IPS-NIHi11 (cell line): ENCODE results near the gene SLC6A9.
A peak's percentile ranks its signal among the peaks of the same experiment; 100 is the strongest.

Experiments used
- DNase-seq: peaks from one replicate; pipeline ENCODE4 v3.0.0; 2012; ENCODE audit warnings: mixed read lengths, low spot score

The SLC6A9 gene

DNA sequence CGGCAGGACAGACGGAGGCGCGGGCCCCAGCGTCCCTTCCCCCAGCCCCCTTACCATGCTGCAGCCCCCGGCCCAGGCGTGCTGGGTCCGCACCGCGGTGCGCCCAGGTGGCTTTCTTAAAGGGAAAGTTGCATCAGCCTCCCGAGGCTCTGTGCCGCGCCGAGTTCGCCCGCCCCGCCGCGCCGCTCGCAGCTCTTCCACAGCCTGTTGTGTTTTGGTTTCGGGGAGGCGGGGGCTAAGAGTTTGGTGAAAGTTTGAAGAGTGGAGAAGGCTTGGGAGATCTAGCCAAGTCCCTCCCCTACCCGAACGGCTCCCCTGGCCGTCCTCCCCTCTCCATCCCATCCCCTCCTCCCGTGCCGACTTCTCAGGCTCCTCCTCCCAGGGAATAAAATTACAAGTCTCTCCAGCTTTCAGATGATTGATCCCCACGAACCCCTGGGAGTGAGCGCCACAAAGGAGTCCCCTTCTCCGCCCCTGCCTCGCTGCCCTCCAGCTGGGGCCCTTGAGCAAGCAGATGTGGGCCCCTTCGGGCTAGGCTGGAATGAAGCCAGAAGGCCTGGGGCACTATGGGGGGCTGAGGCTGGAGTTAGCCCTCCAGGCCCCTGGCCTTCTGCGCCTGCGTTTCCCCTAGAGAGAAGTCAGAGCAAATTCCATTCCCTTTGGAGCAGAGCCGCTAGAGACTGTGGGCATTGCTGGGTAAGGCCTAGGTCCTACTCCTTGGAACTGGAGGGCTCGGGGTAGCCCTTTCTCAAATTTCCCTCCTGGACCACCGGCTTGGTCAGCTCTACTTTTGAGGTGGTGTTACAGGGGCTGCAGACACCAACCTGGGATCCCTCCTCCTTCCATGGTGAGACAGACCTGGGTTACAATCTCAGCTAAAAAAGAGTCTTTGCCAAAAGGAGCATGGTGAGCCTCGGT is at the start of gene SLC6A9:
Gene SLC6A9, minus strand, starts transcription at position 211 of the 918 bp plus-strand sequence. CDS start 7,185 bp downstream, outside the sequence.
- DNase-seq: peak; percentile 68

- no peak for DNase-seq
Measured at GRCh38 chr1:44079566-44079965, 48.3 kb upstream of the SLC6A9 start.

DNA sequence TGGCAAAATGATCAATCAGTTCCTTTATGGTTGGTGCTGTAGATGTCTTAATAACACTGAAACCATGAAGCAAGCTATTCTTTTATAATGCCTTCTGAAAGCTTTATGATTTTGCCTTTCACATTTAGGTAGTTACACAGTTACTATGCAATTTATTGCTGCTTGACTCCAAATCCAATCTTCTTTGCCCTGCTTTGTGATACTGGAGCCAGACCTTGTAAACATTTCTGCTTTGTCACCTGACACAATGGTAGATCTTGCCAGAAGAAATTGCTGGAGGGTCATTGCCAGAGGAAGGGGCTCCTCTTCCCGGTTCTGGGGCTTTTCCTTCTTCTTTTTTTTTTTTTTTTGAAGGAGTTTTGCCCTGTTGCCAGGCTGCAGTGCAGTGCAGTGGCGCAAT is 46.8 kb upstream of the SLC6A9 start:
- no peak for DNase-seq

DNA sequence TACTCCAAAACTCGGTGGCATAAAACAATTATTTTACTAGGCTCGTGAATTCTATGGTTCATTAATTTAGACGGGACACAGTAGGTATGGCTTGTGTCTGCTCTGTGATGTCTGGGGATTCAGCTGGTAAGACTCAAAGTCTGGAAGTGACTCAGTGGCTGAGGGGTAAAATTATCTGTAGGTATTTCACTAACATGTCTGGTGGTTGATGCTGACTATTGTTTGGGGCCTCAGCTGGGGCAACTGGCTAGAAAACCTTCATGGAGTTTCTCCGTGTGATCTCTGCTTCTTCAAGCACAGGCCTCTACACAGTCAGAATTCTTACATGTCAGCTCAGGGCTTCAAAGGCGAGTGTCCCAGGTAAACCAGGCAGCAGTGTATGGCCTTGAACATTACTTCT is 46.2 kb upstream of the SLC6A9 start:
- no peak for DNase-seq

- DNase-seq: no peak
Measured at GRCh38 chr1:44076066-44076465, 44.8 kb upstream of the SLC6A9 start.

DNA sequence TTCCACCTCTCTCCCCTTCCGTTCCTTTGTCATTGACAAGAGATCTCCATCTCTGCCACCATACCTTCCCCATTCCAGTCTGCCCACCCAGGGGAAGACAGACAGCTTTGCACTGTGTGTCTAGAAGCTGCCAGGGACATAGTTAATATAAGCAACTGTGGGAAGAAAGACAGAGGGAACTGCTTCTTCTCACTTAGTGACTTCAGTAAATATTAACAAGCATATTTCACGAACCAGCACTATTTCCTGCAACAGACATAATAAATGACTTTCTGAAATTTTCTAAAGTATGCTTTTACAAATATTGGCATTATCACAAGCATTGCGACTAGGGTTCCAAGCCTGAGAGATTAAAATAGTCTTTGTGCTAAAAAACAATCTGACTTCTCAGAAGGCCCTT is 43.2 kb upstream of the SLC6A9 start:
- no peak for DNase-seq

GRCh38 chr1:44073528-44073927 is 42.3 kb upstream of the SLC6A9 start:
- no peak for DNase-seq

- DNase-seq: no peak
Measured at GRCh38 chr1:44072821-44073220, 41.6 kb upstream of the SLC6A9 start.

GRCh38 chr1:44072204-44072603 is 40.9 kb upstream of the SLC6A9 start:
- no peak for DNase-seq

GRCh38 chr1:44071461-44071860 is 40.2 kb upstream of the SLC6A9 start:
- no peak for DNase-seq

- no peak for DNase-seq
Measured at GRCh38 chr1:44068442-44068921, 37.2 kb upstream of the SLC6A9 start.

GRCh38 chr1:44067266-44068250 is 36.3 kb upstream of the SLC6A9 start:
- DNase-seq: no peak

DNA sequence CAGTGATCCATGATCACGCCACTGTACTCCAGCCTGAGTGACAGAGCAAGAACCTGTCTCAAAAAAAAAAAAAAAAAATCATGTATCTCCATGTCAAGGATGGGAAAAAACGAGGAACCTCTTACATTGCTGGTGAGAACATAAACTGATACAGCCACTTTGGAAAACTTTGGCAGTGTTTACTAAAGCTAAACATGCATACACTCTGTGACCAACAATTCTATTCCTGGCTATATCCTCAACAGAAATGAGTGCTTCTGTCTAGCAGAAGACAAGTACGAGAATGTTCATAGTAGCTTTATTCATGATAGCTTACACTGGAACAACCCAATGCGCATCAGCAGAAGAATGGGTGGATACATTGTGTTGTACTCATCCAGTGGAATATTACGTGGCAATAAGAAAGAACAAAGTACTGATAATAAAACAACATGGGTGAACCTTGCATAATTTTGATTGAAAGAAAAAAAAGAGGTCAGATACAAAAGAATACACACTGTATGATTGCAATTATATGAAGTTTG is 31.5 kb upstream of the SLC6A9 start:
- no peak for DNase-seq

DNA sequence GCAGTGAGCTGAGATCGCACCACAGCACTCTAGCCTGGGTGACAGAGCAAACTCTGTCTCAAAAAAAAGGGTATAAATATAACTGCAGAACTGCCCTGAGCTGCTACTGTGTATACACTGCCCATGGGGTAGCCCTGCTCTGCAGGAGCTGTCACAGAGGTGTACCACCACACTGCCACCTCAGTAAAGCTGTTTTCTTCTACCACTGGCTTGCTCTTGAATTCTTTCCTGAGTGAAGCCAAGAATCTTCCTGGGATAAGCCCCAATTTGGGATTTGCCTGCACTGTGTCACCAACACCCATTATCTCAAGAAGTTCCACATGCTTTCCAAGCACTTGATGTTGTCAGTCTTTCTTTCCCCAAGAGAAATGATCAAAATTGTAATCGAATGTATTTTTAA is 30.6 kb upstream of the SLC6A9 start:
- DNase-seq: no peak

GRCh38 chr1:44060830-44061267 is 29.6 kb upstream of the SLC6A9 start:
- no peak for DNase-seq

DNA sequence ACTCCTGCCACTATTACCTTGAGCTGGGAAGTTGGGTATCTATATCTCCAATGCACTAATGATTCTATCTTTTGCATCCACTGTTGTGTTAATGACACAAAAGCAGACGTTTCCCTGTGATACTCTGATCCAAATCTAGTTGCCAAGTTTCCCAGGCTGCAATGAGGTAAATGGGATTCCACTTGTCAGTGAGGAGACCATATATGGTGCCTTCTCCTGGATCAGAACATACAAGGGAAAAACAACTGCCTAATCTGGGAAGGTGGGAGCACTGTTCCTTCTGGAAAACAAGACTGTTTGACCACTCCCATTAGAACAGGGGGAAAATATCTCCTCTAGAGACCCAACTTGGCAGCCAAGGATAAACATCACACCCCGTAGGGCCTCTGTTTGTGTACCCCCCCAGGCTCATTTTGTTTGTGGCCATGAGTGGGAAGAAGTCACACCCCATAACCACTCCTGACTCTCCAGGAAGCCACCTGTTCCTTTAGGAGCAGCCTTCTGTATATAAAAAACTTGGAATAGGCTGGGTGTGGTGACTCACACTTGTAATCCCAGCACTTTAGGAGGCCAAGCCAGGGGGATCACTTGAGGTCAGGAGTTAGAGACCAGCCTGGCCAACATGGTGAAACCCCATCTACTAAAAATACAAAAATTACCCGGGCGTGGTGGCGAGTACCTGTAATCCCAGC is 28.5 kb upstream of the SLC6A9 start:
- no peak for DNase-seq

DNA sequence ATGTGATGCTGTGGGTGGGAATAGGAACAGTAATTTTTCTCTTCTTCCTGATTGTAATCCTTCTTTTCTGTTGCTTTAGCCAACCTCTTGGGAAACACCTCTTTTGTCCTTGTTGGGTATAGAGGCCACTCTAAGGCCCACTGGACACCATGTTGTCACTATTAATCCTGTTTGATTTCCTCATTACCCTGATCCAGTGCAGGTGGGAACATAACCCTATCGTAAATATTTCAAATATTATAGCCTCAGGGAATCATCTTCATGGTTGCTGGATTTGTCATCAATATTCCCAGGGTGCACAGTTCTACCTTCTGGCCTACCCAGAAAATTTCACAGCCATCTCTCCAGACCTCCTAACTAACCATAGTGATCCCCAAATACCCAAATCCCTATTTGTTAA is 27.9 kb upstream of the SLC6A9 start:
- no peak for DNase-seq

- DNase-seq: no peak
Measured at GRCh38 chr1:44057293-44057692, 26.0 kb upstream of the SLC6A9 start.

- DNase-seq: no peak
Measured at GRCh38 chr1:44053394-44053793, 22.1 kb upstream of the SLC6A9 start.

DNA sequence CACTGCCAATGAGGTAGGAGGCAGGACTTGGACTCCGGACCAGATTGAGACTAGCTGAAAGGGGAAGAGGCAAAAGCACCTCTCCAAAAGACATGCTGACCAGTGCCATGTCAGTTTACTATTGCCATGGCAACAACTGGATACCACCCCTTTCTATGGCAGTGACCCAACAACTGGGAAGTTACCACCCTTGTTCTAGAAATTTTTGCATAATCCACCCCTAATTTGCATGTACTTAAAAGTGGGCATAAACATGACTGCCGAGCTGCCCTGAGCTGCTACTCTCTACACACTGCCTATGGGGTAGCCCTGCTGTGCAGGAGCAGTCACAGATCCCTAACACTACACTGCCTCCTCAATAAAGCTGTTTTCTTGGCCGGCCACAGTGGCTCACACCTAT is 19.0 kb upstream of the SLC6A9 start:
- DNase-seq: no peak

GRCh38 chr1:44049839-44050238 is 18.6 kb upstream of the SLC6A9 start:
- no peak for DNase-seq
